Measurements from ENCODE around the gene SLC2A6.

GRCh38 chr9:133488686-133489252 lies 9.9 kb upstream of the SLC2A6 start:
- TF ChIP-seq CTCF (IDR thresholded peaks at IDR 0.05; ENCODE audit: low read length) (no peak), EZH2 (IDR thresholded peaks at IDR 0.05; ENCODE audit: borderline replicate concordance, low read length) (no peak)

All from OCI-LY1 (cell line).